ENCODE measurements around the gene PRR5L.

GRCh38 chr11:36383195-36383594, 87.1 kb downstream of the PRR5L start:
- TF ChIP-seq CTCF (IDR thresholded peaks at IDR 0.05) (no peak), EZH2 (IDR thresholded peaks at IDR 0.05) (no peak), EZH2phosphoT487 (IDR thresholded peaks at IDR 0.05) (no peak)

All from neural progenitor cell (in vitro differentiated cells).